Skeletal muscle cell (primary cell): ENCODE measurements around the gene BLOC1S5.
A peak's percentile ranks its signal among the peaks of the same experiment; 100 is the strongest.
"Not testable (repeated sequence)": the region's sequence is repeated elsewhere in the genome, so short reads cannot be mapped to it uniquely, and the experiment has no call there.

Experiments used
- DNase-seq: peaks from one replicate; pipeline ENCODE4 v3.0.0-alpha.2; 2010; ENCODE audit warnings: low read depth
- H3K4me3 ChIP-seq: 2 replicates; pipeline ENCODE4 v1.5.1; 2011; ENCODE audit warnings: low read depth, mild to moderate bottlenecking, control low read depth, low read length, moderate library complexity

BLOC1S5 gene

DNA sequence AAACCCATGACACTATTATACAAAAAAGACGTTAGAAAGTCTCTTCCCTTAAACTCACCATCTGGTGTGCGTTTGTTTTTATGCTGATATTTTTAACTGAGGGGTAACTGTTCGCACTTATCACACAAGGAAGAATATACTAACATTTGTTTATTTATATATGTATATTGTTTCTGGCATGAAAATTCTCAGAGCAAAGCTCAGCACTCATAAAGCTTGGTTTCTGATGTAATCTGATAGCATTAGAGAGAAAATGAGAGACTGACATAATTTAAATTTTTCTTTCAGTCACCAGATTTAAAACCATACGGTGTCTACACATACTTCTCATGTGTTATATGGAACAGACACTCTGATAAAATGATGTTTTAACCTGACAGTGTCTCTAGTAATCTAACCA lies 6.9 kb downstream of the BLOC1S5 start:
- no peak for DNase-seq
- no peak overlapping the region for H3K4me3 ChIP-seq

DNA sequence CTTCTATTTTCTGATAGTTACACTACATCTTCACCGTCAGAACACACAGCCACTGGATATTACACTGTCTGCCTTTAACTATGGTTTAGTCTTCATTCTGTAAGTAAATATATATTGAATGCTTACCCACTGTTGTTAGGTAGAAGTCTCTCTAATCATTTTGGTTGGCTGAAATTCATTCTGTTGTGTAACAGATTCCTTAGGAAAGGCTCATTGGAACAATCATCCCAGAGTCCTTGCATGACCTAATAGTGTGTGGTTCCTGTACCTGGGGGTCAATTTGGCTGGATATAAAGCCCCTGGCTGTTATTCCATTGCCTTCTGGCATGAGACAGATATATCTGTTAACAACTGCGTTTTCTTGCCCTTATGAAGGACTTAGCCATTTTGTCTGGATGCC lies 9.9 kb downstream of the BLOC1S5 start:
- H3K4me3 ChIP-seq = no peak overlapping the region
- DNase-seq = no peak

DNA sequence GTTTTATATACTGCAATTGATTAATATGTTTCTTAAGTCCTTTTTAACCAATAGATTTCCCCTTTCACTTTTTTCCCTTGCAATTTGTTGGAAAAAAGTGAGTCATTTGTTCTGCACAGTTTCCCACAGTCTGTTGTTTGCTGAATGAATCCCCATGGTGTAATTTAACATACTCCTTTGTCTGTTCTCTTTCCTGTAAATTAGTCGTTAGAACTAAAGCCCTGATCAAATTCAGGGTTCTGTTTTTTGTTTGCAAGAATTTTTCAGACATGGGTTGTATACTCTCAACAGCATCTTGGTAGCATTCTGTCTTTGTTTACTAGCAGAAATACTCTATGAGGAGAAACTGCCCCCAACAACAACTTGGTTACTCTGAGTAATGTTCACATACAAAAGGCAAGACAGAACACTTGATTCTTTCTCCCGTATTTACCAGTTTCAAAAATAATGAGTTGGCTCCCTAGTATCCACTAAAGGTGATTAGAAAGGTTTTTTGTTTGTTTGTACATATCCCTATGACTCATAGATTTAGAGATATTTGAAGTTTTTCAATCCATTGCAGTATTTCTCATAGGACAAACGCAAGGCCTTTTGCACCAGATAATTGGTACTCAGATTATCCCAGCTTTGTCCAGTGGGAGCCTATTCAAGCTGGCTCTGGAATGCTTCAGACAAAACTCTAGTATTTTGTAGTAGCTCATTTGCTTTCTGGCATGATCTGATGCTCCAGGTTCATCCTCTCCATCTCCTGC lies 16.5 kb downstream of the BLOC1S5 start:
- DNase-seq = peak; percentile 67
- H3K4me3 ChIP-seq = no peak overlapping the region

DNA sequence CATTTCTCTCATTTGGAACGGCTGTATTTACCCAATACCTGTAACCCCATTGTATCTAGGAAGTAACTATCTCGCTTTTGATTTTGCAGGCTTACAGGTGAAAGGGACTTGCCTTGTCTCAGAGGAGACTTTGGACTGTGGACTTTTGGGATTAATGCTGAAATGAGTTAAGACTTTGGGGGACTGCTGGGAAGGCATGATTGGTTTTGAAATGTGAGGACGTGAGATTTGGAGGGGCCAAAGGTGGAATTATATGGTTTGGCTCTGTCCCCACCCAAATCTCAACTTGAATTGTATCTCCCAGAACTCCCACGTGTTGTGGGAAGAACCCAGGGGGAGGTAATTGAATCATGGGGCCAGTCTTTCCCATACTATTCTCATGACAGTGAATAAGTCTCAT lies 18.4 kb downstream of the BLOC1S5 start:
- DNase-seq = not testable (repeated sequence)

DNA sequence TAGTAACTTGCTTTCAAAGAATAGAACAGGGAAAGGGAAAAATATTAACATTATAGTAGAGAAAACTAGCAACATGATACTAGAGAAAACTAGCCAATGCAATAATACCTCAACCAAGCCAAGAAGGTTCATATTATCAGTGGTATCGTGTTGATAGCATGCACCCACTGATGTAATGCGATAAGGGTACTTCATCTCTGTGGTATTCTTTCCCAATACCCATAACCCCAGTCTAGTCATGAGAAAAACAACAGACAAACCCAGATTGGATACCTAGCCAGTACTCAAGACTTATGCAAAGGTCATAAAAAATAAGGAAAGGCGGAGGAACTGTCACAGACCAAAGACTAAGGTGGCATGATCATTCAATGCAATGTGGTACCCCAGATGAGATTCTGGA lies 21.0 kb downstream of the BLOC1S5 start:
- no peak for DNase-seq

More for the DNA sequence above, 18.4 kb downstream of the BLOC1S5 start:
- H3K4me3 ChIP-seq = not testable (repeated sequence)

DNA sequence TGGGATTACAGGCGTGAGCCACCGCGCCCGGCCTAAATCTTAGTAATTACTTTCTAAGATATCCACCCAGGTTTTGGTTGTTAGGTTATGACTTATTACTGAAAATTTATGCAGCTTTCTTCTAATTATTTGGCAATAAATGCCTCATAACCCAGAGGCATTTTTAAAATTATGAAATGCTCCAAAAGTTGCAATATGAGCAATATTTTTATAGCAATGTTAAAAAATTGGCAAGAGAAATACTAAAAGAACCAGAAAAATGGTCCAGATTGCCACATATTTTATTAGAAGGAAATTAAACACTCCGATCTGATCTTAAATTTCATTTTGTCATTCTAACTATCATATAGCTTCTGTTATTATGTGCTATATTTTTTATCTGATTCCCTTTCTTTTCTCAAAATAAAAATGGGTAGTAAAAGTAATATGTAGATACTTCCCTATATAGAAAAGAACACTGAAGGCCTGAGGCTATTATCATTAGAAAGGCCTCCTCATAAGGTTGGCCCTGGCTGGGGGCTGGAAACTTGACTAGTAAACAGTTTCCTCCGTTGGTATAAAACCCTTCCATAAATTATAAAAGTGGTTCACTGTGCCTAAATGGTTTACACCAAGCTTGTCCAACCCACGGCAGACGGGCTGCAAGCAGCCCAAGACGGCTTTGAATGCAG lies 22.1 kb downstream of the BLOC1S5 start:
- H3K4me3 ChIP-seq = no peak overlapping the region
- no peak for DNase-seq

More for the DNA sequence above, 21.0 kb downstream of the BLOC1S5 start:
- H3K4me3 ChIP-seq = no peak overlapping the region

DNA sequence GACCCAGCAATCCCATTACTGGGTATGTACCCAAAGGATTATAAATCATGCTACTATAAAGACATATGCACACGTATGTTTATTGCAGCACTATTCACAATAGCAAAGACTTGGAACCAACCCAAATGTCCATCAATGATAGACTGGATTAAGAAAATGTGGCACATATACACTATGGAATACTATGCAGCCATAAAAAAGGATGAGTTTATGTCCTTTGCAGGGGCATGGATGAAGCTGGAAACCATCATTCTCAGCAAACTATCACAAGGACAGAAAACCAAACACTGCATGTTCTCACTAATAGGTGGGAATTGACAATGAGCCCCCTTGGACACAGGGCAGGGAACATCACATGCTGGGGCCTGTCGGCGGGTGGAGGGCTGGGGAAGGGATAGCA lies 30.1 kb downstream of the BLOC1S5 start:
- not testable (repeated sequence) for H3K4me3 ChIP-seq

DNA sequence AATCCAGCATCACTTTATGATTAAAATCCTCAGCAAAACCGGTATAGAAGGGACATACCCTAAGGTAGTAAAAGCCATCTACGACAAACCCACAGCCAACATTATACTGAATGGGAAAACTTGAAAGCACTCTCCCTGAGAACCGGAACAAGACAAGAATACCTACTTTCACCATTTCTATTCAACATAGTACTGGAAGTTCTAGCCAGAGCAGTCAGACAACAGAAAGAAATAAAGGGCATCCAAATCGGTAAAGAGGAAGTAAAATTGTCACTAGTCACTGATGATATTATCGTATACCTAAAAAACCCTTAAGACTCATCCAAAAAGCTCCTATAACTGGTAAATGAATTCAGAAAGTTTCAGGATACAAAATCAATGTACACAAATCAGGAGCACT lies 33.3 kb downstream of the BLOC1S5 start:
- DNase-seq = no peak
- no peak overlapping the region for H3K4me3 ChIP-seq

More for the DNA sequence above, 30.1 kb downstream of the BLOC1S5 start:
- DNase-seq = not testable (repeated sequence)

DNA sequence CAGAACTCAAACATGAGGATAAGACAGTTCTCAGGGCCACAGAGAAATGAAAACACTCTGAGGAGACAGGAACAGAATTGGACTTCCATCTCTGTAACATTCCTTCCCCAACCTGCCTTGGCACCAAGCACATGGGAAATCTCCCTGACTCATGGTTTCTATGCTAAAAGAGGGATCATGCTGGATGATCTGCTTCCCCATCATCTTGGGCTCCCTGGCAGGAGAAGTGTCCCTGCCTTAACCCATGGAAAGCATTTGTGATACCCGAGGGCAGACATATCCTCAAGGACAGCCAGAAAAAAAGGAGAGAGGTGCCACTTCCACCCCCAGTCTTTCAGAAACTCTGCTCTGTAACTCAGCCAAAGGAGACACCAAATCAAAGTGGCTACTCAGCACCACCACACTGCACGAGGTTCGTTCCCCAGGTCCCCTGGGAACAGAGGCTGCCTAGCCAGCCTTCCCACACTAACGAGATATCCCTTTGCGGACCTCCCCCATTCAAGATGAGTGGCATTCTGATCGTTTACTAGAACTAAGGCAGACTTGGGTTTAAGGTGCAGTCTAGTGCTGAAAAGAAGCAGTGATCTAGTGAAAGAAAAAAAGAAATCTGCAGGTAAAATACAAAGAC lies 34.8 kb downstream of the BLOC1S5 start:
- no peak overlapping the region for H3K4me3 ChIP-seq
- no peak for DNase-seq

DNA sequence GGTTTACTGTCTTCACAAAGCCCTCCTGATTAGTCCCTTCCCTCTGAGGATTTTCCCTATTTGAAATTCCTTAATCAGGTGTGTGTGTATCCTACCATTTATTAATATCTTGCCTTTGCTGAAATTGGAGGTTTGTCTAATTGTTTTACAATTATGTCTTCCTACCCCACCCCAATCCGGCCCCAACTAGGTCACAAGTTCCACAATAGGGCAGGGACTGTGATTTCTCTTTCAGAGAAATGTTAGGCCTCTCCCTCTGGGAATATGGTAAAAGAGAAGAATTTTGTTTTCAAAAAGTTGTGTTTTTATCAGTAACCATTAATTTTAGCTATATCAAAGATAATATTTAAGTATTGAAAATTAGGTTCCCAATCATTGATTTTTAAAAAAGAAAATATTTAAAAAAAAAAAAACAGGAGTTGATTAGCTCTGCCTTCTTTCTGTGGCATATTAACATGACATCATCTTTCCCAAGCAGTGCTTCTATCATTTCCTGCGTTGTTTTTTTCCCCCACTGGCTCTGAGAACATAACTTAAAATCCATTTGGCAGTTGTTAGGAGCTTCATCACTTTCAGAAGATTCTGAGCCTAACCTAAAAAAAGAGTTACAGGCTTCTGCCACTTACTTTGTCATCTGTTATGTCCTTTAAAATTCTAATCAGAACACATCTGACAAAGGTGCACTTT lies 36.1 kb downstream of the BLOC1S5 start:
- no peak overlapping the region for H3K4me3 ChIP-seq
- no peak for DNase-seq

DNA sequence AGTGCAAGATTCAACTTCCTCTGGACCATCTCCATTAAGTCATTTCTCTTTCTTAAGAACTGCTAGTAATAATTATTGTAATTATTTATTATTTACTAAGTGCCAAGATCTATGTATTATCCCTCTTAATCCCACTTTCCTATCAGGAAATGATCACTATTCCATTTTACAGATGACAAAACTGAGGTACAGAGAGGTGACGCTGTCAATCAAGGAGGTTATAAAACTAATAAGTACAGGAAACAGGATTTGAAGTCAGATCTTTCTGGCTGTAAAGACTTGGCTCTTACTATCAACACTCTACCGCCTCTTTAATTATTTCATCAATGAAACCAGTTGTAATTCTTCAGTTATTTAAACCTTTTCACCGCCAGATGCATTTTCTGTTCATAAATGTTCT lies 37.4 kb downstream of the BLOC1S5 start:
- no peak for DNase-seq
- H3K4me3 ChIP-seq = no peak overlapping the region

DNA sequence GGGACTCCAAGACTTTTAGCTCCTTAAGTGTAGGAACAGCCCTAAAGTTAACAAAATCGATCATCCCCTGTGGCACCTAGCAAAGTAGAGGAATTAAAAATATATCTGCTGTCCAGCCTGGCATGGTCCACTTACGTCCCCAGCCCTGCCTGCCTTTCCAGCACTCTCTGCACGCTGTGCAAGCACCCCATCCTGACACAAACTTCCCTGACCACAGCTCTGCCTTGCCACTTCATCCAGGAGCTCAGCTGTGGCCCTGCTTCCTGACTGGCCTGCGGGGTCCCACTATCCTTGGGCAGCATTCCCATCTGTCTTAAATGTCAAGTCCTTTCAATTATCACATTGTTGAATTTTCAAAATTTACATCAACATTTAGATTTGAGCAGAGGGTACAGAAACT lies 39.0 kb downstream of the BLOC1S5 start:
- no peak overlapping the region for H3K4me3 ChIP-seq
- DNase-seq = no peak

DNA sequence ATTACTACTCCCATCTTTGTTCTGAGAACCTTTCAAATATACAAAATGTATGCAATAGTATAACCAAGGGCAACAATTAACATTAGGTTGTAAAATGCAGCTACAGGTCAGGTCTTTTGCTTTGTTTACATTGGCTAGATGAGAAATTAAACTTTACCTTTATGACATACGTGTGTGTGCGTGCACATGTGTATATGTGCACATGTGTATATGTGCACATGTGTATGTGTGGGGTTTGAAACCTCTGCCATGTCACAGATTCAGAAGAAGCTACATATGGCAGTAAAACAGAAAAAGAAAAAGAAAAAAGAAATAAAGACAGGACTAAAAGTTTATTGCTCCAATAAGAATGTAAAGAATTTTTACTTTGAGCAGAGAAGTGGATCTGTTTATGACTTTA lies 40.6 kb downstream of the BLOC1S5 start:
- no peak overlapping the region for H3K4me3 ChIP-seq
- DNase-seq = no peak

DNA sequence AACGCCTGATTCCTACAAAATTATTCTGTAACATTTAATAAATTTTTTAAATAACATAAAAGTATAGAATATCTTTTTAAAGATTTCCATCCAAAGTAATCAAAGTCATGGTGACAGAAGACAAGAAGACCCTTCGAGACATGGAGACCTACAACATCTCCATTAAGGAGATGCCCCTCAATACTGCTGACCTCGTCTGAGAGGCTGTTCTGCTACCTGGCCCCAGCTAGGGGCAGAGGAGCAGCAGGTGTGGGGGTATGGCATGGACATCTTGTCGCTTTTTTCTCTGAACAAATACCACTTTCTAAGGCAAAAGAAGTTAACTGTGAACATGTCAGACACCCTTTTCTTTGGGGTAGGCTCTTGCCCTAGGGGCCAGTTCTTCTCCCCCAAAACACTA lies 44.1 kb downstream of the BLOC1S5 start:
- no peak overlapping the region for H3K4me3 ChIP-seq
- DNase-seq = no peak

DNA sequence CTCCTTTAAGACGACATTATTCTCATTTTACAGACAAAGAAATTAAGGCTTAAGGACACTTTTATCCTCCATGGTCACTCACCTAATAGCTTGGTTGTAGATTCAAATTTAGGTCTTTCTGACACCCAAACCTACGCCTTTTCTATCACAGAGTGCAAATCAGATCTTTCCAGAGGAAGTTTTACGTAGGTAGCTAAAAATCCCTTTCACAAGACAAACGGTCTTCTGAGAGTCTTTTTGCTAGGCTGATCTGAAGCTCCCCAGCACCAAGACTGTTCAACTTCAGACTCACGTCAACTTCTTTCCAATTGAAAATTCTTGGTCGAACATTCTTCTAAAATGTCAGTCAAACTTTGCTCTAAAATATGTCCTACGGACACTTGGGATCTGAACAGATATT lies 46.5 kb downstream of the BLOC1S5 start:
- H3K4me3 ChIP-seq = no peak overlapping the region
- no peak for DNase-seq

DNA sequence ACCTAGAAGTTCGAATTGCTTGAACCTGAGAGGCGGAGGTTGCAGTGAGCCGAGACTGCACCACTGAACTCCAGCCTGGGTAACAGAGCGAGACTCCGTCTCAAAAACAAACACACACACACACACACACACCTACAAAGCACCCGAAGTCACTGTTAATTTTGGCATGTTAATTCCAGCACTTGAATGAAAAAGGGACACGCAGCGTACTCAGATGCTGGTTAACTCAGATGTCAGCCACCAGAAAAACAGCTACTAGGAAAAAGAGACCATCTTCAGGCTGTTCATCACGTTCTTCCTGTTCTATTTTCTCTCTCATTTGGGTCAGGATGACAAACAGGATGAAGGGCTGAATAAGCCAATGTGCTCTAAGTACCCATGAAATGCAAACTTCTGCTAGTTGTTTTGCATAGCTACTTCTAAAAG lies 46.9 kb downstream of the BLOC1S5 start:
- no peak for DNase-seq

DNA sequence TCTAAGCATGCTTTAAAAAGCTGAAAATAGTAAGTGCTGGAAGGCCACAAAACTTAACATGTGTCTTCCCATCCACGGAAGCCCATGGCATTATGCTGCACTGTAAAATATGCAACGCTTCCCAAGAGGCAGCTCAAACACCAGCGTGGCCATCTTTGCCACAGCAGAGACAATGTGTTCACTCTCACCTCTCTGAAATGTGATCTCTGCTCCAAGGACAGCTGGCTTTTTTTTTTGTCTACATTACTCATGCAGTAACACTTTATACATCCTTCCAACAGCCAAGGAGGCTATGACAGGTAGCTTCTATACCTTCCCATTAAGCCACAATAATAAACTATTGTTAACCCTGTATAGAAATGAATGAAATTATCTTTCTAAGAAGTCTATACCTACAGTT lies 49.2 kb downstream of the BLOC1S5 start:
- no peak for DNase-seq
- H3K4me3 ChIP-seq = no peak overlapping the region

More for the DNA sequence above, 46.9 kb downstream of the BLOC1S5 start:
- H3K4me3 ChIP-seq = no peak overlapping the region

DNA sequence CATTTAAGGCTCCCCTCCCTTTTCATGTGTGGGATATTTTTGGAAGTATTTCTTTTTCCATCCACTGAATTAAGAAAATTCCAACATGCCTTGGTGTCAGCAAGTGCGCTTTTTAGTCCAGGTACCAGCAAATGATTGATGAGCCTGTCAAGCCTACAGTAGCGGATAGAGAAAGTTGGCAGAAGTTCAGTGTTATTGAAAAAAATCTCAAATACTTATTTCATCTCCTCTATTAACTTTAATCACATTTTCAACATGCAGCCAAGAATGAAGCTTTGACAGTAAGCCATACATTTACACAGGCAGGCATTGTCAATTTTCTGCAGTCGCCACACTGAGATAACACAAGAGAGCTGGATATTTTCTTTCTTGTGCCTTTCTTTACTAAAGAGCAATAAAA lies 50.4 kb downstream of the BLOC1S5 start:
- no peak overlapping the region for H3K4me3 ChIP-seq
- no peak for DNase-seq

DNA sequence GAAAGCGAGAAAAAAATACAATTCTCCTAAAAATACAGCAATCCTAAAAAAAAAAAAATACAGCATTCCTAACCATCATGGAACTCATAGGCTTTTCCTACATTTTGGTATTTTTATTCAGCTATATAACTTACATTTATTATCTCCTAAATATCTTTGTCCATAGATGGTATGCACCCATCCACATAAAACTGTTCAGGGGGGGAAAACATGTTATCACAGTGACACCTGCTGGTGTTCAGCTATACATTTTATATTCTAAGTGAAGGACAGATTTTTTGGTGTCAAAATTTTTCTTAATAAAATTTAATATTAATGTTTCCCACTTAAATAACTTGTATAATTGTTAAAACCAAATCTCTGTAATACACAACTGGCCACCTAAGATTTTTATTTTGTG lies 58.0 kb downstream of the BLOC1S5 start:
- no peak for DNase-seq
- no peak overlapping the region for H3K4me3 ChIP-seq

DNA sequence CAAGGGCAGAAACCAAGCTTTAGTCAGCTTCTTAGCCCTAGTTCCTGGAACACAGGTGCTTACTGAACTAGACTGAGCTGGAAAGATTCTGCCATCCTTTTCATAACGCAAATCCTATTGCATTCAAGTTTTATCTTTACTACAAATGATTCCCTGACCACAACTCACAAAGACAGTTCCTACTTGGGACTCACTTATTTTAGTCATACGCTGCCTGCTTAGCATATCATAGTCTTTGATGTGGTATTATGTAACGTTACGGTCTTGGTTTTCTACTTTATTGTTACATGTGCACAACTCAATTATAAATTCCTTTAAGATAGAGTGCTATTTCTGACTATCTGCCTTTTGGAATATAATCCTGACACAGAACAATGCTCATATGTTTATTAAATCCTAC lies 59.1 kb downstream of the BLOC1S5 start:
- no peak overlapping the region for H3K4me3 ChIP-seq

More for the DNA sequence above, 59.1 kb downstream of the BLOC1S5 start:
- DNase-seq = no peak
